Mammary epithelial cell (primary cell): ENCODE measurements around the gene CMTM8.

Experiments
- EZH2 ChIP-seq: IDR thresholded peaks from 2 replicates; pipeline ENCODE4 v1.6.1; 2012; ENCODE audit warnings: low read length, inconsistent platforms, borderline replicate concordance
- TF ChIP-seq, protein P1 (sequence below), 2 donors: IDR thresholded peaks in 1 of 2; conservative IDR thresholded peaks in 1 of 2; 2 replicates each; pipeline ENCODE4 v1.5.1; 2011 to 2012; ENCODE audit warnings: inconsistent platforms in 2 of 2, low read length in 2 of 2, mild to moderate bottlenecking in 2 of 2, control low read depth in 1 of 2, low read depth in 1 of 2; ENCODE audit not compliant: insufficient read depth in 1 of 2; ENCODE audit errors: extremely low read depth in 1 of 2

GRCh38 chr3:32373276-32373675, 134.8 kb downstream of the CMTM8 start:
- TF ChIP-seq, protein P1, sequence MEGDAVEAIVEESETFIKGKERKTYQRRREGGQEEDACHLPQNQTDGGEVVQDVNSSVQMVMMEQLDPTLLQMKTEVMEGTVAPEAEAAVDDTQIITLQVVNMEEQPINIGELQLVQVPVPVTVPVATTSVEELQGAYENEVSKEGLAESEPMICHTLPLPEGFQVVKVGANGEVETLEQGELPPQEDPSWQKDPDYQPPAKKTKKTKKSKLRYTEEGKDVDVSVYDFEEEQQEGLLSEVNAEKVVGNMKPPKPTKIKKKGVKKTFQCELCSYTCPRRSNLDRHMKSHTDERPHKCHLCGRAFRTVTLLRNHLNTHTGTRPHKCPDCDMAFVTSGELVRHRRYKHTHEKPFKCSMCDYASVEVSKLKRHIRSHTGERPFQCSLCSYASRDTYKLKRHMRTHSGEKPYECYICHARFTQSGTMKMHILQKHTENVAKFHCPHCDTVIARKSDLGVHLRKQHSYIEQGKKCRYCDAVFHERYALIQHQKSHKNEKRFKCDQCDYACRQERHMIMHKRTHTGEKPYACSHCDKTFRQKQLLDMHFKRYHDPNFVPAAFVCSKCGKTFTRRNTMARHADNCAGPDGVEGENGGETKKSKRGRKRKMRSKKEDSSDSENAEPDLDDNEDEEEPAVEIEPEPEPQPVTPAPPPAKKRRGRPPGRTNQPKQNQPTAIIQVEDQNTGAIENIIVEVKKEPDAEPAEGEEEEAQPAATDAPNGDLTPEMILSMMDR (conservative IDR thresholded peaks at IDR 0.05 in 1 of 2, IDR thresholded peaks at IDR 0.05 in 1 of 2; ENCODE audit: extremely low read depth in 1 of 2, insufficient read depth in 1 of 2, low read depth in 1 of 2, low read length in 2 of 2): no peak
- no peak for TF ChIP-seq EZH2
